ENCODE measurements around the gene OTOGL.

GRCh38 chr12:80183939-80184338, 84.6 kb downstream of the OTOGL start:
- TF ChIP-seq, protein P1, sequence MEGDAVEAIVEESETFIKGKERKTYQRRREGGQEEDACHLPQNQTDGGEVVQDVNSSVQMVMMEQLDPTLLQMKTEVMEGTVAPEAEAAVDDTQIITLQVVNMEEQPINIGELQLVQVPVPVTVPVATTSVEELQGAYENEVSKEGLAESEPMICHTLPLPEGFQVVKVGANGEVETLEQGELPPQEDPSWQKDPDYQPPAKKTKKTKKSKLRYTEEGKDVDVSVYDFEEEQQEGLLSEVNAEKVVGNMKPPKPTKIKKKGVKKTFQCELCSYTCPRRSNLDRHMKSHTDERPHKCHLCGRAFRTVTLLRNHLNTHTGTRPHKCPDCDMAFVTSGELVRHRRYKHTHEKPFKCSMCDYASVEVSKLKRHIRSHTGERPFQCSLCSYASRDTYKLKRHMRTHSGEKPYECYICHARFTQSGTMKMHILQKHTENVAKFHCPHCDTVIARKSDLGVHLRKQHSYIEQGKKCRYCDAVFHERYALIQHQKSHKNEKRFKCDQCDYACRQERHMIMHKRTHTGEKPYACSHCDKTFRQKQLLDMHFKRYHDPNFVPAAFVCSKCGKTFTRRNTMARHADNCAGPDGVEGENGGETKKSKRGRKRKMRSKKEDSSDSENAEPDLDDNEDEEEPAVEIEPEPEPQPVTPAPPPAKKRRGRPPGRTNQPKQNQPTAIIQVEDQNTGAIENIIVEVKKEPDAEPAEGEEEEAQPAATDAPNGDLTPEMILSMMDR (IDR thresholded peaks at IDR 0.05) = no peak
- TF ChIP-seq POLR2AphosphoS5 (IDR thresholded peaks at IDR 0.05) = no peak

Data from breast epithelium (tissue), 3 donors.